HL-60 (cell line): ENCODE measurements around the gene KRT14.

Source experiments
- CTCF ChIP-seq: IDR thresholded peaks from one replicate; pipeline ENCODE4 v1.5.1; 2011; ENCODE audit warnings: low read length, control low read depth, inconsistent platforms; ENCODE audit not compliant: insufficient read depth
- POLR2AphosphoS5 ChIP-seq: IDR thresholded peaks from 2 replicates; pipeline ENCODE4 v1.6.1; 2012; ENCODE audit warnings: low read depth
- REST ChIP-seq: IDR thresholded peaks from 2 replicates; pipeline ENCODE4 v1.6.1; 2012; ENCODE audit warnings: low read depth; ENCODE audit not compliant: insufficient replicate concordance
- SPI1 ChIP-seq: IDR thresholded peaks from 2 replicates; pipeline ENCODE4 v1.6.1; 2012; ENCODE audit warnings: low read depth, mild to moderate bottlenecking, borderline replicate concordance

GRCh38 chr17:41583137-41584127 is 3.3 kb downstream of the KRT14 start:
- TF ChIP-seq POLR2AphosphoS5 (no peak), CTCF (no peak), REST (no peak), SPI1 (no peak)
